ENCODE data around the gene TIMM17B.

TIMM17B gene

DNA sequence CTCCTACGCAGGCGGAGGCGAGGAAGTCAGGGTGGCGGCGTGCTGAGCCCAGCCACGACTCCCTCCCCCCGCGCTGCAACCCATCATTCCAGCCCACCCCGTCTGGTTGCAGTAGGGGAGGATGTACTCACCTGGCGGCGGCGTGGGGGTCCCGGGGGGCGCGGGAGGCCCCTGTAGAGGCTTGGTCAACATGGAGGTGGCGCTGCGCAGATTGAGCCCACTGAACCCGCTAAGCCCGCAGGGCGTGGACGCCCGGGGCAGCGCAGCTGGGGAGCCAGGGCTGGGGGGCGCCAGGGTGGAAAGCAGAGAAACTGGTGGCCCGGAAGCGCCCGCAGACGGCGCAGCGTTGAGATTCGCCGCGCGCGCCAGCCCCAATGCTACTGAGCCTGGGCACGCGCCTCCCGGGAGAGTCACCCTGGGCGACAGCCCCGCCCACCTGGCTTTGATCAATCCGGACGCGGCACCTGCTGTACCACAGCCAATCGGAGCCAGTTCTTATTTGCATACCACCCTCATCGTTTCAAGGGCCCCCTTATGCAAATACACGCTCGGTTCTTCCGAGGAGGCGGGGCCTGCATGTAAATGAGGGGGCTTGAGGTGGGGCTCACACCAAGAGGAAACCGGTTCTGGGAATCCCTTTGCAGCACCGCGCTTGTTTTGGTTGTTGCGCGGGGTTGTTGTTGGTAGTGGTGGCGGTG is 21.2 kb upstream of the TIMM17B start, which contains the start of gene PIM2:
Gene PIM2 (minus strand): TSS at position 382 of the 698 bp plus-strand sequence. CDS start 190 bp downstream, at position 192.
- DNase-seq (ENCODE audit: low spot score) = peak; percentile 74

DNA sequence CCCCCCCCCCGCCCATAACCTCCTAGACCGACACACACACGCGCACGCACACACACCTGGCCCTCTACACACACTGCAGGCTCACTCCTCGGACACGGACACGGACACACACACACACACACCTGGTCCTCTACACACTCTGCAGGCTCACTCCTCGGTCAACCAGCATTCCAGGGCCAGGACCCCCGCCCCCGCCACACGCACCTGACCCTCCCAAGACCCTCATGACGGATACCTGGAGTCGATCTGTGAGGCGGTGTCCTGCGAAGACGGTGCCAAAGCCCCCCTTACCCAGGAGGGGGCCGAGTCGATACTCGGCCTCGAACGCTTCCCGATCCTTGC is 20.7 kb upstream of the TIMM17B start:
- DNase-seq (ENCODE audit: low spot score) = no peak

DNA sequence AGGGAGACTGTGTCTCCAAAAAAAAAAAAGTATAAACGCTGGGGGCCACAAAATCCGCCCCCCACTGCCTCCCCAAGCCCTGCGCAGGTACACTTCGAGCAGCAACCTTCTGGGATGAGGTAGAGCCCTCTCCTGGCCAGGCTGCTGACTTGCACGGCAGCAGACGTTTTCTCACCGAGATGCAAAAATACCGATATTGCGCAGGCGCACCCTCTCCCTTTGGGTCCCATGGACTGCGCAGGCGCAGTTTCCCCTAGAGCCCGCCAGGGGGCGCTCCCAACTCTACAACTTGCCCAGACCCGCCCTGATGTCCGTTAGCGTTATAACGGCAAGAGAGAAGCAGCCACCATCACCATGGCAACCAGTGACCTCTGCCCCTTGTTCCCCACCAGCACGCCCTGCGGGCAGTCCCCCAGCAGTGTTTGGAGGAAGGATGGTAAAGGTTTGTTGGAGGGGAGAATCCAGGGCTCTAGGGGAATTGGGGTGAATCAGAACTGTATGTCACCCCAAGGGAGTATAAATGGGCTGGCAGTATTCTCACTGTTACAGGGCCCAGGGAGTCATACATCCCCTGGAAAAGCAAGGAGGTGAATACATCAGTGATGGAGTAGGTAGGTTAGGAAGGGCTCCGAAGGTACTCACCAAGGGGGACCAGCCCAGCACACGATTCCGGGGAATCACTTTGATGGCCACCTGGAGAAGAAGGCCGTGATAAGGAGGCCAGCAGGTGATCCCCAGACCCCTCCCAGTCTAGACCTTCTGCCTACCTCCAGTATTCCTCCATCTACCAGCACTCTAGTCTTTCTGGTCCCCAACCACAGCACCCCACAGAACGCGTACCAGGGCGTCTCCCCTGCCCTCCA is 19.8 kb upstream of the TIMM17B start:
- DNase-seq (ENCODE audit: low spot score) = peak; percentile 85

DNA sequence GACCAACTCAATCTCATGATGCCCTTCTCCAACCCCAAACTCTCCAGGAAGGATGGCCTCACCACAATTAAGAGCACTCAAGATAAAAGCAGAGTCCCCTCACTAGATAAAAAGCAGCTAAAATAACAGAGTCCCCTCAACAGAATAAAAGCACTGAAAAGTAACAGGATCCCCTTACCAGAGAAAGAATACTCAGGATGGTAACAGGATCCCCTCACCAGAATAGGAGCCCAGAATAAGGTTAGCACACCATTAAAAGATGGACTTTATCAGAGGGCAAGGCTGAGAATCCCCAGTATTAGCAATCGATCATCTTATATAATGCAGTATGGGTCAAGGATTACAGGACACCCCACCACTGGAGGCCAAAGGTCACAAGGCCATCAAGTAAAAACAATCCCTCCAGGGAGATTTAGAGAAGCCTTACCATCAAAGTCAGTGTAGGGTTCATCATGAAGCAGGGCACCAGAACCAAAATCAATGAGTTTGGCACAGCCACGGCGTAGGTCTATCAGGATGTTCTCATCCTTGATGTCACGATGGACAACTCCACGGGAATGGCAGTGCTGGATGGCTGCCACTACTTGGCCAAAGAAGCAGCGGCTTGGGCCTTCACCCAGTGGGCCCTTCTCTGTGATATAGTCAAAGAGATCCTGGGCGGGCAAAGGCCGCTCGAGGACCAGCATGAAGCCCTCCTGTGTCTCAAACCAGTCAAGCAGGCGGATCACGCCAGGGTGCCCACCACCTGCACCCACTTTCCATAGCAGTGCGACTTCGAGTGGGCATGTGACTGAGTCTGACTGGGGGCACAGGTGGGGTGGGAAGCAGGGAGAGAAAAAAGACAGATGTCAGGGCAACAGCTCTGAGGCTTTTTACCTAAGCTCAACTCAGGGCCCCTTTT is 17.3 kb upstream of the TIMM17B start:
- DNase-seq (ENCODE audit: low spot score) = no peak

DNA sequence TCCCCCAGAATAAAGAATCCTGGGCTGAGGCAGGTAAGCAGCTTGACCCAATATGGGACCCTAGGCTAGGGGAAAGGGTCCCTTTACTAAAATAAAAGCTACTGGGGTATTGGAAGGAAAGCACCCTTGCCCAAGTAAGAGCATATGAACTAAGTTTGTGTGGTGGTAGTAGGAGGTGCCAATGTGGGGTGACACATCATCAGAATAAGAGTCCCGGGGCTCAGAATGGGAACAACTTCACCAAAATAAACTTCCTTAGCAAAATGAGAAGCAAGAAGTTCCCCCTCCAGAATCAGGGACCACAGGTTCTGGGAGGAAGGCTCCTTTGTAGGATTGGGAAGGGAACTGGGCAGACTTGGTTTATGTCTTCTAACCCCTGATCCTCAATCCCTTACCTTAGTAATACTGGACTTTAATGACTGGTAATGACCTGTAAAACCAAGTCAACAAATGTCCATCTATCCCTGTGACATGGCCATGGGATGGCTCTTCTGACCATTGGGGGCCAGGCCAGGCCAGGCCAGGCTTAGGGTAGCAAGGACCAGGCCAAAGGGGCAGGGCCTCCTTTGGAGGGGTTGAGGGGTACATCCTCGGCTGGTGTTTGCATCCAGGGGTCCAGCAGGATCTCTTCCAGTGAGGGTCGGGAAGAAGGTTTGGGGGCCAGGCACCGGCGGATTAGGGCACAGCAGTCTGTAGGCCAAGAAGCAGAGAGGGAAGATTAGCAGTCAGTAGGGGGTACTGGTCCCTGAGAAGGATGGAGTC is 16.2 kb upstream of the TIMM17B start:
- no peak for DNase-seq (ENCODE audit: low spot score)

DNA sequence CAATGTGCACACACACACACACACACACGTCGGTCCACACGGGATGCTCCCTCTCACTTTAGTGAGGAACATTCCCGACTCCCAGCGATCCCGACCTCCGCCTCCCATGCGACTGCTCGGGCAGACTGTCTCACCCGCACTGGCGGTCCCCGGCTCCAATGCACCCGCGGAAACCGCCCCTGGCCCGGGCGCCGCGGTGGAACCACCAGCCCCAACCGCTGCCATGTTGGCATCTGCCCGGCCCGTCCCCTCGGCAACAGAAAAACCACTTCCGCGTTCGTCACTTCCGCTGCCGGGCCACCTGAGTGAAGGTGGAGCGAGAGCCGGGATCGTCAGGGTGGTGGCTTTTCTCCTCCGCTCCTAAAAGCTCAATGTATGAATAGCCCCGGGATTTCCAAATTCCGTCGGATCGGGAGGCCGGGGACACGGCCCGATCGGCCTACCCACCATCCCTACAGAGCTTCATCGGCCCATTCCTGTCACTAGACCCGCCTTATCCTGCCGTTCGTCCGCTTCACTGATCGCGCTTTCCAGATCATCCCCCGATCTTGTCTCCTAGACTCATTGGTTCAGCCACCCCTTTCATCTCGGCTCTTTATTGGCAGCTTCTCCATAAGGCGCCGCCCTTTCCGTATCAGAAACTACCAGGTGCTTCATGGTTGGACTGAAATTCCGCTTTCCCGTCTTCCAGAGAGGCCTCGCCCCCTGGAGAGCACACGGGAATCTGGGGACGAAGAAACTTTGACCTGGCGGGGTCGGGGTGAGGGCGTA is 14.0 kb upstream of the TIMM17B start, which contains the start of gene SLC35A2:
Gene SLC35A2 (minus strand): TSS at position 235 of the 771 bp plus-strand sequence. CDS start 10 bp downstream, at position 225.
- peak; percentile 85 for DNase-seq (ENCODE audit: low spot score)

DNA sequence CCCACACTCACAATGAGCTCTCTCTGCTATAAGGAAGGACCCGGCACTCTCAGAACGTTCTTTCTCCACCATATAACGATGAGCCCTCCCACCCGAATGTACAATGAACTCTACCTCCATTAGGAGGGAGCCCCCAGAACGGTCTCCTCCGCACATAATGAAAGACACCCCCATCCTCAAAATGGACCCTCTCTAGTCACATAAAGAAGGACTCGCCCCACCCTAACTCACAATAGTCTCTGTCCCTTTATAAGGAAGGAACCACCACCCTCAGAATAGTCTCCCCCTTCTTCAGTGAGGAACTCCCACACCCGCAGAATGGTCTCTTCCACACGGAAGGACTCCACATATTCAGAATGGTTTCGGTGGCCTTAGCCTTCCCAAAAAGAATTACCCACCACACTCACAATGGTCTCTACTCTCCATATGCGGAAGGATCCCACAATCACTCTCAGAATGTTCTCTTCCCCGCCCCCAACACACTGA is 13.4 kb upstream of the TIMM17B start:
- DNase-seq (ENCODE audit: low spot score) = no peak

DNA sequence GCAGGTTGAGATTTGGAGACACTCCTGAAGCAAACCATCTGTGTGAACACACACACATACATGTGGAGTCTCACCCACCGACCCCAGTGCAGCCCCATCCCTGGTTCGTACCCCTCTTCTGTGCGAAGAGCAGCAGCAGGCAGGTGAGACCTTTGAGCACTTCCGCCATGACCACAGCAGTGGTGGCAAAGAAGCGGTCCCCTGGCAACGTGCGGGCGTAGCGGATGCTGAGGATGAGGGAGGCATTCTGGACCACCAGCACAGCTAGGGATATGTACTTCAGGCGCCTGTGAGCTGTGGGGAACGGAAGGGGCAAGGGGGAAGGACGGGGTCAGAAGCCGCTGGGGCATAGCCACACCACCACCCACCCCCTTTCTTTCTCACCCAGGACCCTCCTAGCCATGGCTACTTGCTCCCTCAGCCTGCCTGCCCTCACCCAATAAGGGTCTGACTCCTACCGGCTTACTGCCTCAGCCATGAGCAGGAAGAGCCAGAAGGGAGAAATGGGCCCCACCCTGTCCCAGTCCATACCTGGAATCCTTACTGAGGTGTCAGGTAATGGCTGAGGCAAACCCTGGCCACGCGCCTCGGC is 12.2 kb upstream of the TIMM17B start:
- no peak for DNase-seq (ENCODE audit: low spot score)

DNA sequence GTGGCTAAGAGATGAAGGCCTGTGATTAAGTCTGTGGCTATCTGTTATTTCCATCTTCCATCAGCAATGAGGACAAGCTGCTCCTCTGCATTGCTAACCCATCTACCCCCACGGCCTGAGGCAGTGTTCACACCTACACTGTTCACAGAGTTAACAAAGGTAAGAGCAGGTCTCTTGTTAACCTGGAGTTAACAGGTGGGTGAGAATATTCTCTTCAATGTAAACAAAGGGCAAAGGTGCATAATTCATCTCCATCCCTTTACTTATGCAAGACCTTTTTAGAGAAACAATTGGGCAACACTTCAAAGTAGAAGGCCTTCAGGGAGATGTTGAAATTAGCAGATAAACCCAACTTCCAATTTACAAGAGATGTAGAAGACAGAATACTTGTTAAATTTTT is 11.0 kb upstream of the TIMM17B start:
- DNase-seq (ENCODE audit: low spot score) = no peak

DNA sequence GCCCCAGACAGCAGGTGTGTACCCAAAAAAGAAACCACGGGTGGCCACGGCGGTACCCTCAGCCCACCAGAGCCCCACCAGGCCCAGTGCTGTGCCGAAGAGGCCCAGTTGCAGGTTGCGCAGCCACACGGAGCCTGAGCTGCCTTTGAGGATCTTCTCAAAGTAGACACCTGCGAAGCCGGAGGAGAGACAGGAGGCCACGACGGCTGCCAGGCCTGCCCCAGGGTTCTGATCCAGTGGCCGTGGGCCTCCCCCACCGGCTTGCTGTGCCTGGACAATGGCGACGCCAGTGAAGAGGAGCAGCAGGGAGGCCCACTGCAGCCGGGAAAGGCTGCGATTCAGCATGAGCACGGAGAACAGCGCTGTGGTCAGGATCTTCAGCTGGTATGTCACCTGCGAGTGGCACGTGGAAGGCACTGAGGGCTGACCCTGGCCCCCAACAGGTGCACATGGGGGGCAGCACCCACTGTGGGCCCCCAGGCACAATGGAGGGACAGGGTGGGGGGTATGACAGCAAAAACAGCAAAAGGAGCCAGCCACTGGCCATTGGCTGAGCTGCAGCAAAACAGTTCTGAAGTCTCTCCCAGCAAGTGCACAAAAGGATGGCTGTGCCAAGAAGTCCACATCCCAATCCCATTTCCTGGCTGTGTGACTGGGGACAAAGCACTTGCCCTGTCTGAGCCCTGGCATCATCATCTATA is 7.7 kb upstream of the TIMM17B start:
- DNase-seq (ENCODE audit: low spot score) = no peak

DNA sequence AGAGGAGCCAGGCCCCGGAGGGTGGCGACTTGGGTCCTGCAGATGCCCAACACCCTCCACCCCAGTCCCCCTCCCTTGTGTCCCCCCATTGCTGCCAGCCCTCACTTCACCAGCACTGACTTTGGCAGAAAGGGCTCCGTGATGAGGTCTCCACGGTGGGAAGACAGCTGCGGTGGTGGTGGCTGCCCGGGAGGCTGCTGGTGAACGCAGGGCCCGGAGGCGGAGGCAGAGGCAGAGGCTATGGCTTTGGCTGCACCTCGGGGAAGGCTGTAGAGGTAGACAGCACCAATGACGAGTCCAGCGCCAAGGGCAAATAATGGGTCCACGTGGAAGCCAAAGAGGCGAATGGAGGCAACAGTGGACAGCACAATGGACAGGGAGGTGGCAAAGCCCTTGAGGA is 7.1 kb upstream of the TIMM17B start:
- DNase-seq (ENCODE audit: low spot score) = no peak

DNA sequence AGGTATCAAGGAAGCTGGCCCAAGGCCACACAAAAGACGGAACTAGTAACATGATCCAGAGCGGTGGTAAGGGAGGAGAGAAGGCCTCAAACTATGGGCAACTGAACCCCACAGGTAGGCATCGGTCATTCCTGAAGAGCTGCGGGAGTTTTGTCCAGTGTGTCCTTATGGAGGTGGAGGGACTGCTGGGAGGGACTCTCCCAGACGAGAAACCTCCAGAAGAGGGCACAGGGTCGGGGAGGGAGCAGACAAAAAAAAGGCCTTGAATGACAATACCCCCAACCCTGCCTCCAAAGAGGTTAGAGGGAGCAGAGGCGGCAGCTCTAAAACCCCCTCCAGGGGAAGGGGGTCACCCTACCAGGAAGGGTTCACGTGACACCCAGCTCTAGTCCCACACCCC is 6.6 kb upstream of the TIMM17B start:
- DNase-seq (ENCODE audit: low spot score) = no peak

DNA sequence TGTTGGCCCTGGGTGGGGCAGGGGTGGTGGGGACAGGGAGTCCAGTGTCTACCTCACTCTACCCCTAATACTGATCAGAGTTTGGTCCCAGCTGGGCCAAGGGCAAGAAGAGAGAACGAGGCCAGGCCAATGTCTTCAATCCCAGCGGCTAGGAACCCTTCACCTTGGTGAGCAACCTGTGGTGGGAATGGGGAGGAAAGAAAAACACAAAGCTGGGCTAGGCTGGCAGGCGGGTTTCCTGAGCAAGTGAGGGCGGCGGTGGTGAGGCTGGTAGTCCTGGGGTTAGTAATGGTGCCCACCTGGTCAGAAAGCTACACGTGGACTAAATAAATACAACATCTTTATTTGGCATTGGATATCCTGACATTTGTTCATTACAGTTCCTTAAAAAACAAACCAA is 5.7 kb upstream of the TIMM17B start:
- DNase-seq (ENCODE audit: low spot score) = no peak

DNA sequence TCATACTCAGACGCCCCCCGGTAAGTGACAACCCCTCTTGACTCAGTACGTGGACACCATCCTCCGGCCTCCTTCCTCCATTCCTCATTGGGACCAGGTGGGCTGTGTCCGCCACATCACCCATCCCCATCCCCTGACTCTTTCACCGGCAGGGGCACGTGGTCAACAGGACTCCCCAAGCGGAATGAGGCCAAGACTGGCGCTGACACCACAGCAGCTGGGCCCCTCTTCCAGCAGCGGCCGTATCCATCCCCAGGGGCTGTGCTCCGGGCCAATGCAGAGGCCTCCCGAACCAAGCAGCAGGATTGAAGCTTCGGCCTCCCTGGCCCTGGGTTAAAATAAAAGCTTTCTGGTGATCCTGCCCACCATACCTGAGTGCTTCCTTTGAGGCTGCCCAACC is 5.2 kb upstream of the TIMM17B start:
- DNase-seq (ENCODE audit: low spot score) = no peak

DNA sequence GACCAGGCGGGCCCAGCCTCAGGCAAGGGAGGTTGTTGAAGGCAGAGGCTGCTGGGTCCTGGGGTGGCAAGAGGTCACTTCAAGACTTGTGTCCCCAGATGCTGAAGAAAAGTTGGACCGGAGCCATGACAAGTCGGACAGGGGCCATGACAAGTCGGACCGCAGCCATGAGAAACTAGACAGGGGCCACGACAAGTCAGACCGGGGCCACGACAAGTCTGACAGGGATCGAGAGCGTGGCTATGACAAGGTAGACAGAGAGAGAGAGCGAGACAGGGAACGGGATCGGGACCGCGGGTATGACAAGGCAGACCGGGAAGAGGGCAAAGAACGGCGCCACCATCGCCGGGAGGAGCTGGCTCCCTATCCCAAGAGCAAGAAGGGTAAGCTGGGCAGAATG is 4.6 kb upstream of the TIMM17B start:
- DNase-seq (ENCODE audit: low spot score) = no peak

DNA sequence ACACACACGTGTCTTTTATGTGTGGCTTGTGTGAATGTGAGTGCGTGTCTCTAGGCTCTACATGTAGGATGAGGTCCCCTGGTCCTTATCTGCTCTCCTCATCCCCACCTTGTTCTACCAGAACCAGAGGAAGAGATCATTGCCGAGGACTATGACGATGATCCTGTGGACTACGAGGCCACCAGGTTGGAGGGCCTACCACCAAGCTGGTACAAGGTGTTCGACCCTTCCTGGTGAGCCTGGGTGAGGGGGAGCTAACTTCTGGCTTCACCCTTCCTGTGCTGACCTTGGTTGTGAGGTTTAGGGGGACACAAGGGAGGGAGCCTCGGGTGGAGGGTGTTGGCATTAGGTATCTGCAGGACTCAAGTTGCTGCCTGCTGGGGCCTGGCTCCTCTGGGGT is 3.5 kb upstream of the TIMM17B start:
- DNase-seq (ENCODE audit: low spot score) = no peak

DNA sequence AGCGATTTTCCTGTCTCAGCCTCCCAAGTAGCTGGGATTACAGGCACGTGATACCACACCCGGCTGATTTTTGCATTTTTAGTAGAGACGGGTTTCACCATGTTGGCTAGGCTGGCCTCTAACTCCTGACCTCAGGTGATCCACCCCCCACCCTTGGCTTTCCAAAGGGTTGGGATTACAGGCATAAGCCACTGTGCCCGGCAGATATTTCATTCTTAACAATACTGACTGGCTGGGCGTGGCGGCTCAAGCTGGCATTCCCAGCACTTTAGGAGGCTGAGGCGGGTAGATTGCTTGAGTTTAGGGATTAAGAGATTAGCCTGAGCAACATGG is 1.5 kb upstream of the TIMM17B start:
- no peak for DNase-seq (ENCODE audit: low spot score)

DNA sequence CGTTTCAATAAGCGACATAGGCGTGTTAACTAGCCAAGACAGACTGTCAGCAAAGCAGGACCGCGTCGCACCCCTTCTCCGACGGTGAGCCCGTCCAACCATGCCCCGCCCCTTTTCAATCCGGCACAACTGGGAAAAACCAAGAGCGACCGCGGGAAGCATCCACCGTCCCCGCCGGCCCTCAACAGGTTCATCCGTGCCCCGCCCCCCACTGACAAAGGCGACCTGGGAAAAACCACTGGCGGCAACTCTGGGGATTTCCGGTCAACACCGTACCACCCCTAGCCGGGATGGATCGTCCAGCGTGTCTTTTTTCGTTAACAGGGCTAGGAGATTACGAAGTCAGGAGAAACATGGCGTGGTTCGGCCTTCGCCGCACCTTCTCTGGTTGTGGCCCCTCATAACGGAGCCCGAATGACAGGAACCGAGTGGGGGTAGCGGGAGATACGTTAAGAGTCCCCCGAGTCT is 377 bp downstream of the TIMM17B start:
- peak; percentile 76 for DNase-seq (ENCODE audit: low spot score)

DNA sequence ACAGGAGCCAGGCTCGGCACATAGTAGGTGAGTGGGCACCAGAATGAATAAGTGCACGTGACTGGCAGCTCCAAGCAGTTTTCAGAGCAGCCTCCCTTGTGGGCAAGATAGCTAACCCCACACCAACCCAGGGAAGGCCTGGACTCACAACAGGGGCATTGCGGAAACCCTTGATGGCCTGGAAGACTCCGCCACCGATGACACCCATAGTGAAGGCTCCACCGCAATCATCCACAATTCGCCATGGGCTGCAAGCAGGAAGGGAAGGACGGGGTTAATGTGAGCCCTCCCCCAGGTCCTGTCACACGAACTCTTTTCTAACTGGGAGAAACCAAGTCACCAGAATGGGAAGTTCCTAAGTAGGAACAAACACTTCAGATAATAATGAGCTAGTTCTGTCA is 957 bp downstream of the TIMM17B start:
- DNase-seq (ENCODE audit: low spot score) = no peak

DNA sequence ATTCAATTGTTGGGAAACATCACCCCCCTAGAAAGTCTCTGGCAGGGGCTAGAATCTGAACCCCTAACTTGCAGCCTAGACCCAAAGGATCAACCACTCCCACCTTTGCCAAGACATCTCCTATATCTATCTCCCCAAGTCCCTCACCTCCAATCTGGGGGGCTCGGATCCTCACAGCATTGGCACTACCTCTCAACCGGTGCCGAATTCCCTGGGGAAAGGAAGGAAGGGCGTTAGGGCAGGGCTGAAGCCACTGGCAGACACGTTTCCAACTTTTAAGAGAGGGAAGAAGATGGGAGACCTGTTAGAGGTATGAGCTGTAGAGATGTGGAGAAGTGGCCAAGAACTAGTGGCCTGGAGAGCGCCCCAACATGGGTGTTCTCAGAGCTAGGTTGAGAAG is 2.7 kb downstream of the TIMM17B start:
- no peak for DNase-seq (ENCODE audit: low spot score)

Data from left forelimb (tissue), 1 donor.